ENCODE data around the gene SLC22A13. TPM values are rescaled to one million over a fixed set of nuclear protein-coding genes. Genes with fewer than 3 reads are reported as not detected.
A peak's percentile ranks its signal among the peaks of the same experiment; 100 is the strongest.

The SLC22A13 gene
- total and polyA plus RNA-seq, 10 of the 15 experiments (the other 5 are each of a cell fraction or from before 2014, with no cell fraction given) = 0.03 to 0.19 (median 0.11) TPM; not detected in 5

GRCh38 chr3:38268522-38268921 lies 2.9 kb downstream of the SLC22A13 start:
- Histone ChIP-seq H3K9me3 (replicated peaks; ENCODE audit: control insufficient read depth, insufficient read depth, low read length) (no peaks in the 10 kb centered on the region; the same call in 2 of the 3 replicates), H3K79me2 (ENCODE audit: control insufficient read depth, insufficient read depth, low read length) (no peaks in the 10 kb centered on the region), H3K4me3 (no peak overlapping the region), H3K9ac (ENCODE audit: control insufficient read depth, insufficient read depth, low read length) (no peak overlapping the region), H3K4me1 (ENCODE audit: control insufficient read depth, insufficient read depth, low read length) (peaks cover 14% of the 10 kb centered on the region), H3K36me3 (ENCODE audit: control insufficient read depth in 2 of 2, insufficient read depth in 2 of 2, low read length in 1 of 2) (no peaks in the 10 kb centered on the region), H3K27ac (ENCODE audit: control insufficient read depth, insufficient read depth) (no peak overlapping the region), H4K20me1 (ENCODE audit: control insufficient read depth, insufficient read depth) (no peaks in the 10 kb centered on the region), H3K27me3 (replicated peaks in 1 of 2; ENCODE audit: control insufficient read depth in 2 of 2, insufficient read depth in 2 of 2, low read length in 1 of 2) (no peaks in the 10 kb centered on the region), H3K4me2 (ENCODE audit: control insufficient read depth, insufficient read depth) (no peak overlapping the region; the same call in 1 of the 2 replicates), H2AFZ (ENCODE audit: control insufficient read depth, low read depth, low read length) (peak overlapping the region; percentile 68)
- TF ChIP-seq TCF7 (IDR thresholded peaks at IDR 0.05; ENCODE audit: borderline replicate concordance) (no peak), HSF1 (IDR thresholded peaks at IDR 0.05; ENCODE audit: low read depth, low read length) (no peak), RFX5 (IDR thresholded peaks at IDR 0.05; ENCODE audit: low read depth, low read length) (no peak), FOS (IDR thresholded peaks at IDR 0.05; ENCODE audit: borderline replicate concordance, extremely low read depth, insufficient read length) (no peak), SPI1 (IDR thresholded peaks at IDR 0.05; ENCODE audit: borderline replicate concordance, insufficient read depth, low read depth, low read length) (peak; percentile 73; the same call in 1 of the 2 replicates), HDGF (IDR thresholded peaks at IDR 0.05) (no peak), ZBED1 (IDR thresholded peaks at IDR 0.05; ENCODE audit: borderline replicate concordance) (no peak), KAT2A (conservative IDR thresholded peaks at IDR 0.05; ENCODE audit: control insufficient read depth, low read depth, low read length) (no peak)
- in situ Hi-C loops (cut with MboI) = no loop called here
- ChIA-PET SMC1A (ENCODE audit: uncharacterized antibody, unreplicated experiment) (interaction anchor here (0.9 to 1.4 kb wide), 3 partner anchors 32 to 78 kb away, joined by 3 to 5 read pairs (median 3); partner anchors contain the start of gene XYLB), POLR2A (no interaction called here), CTCF (interaction anchor here (0.9 kb wide), 1 partner anchor 78 kb away, joined by 4 read pairs; the partner anchor contains the start of gene XYLB), RAD21 (ENCODE audit: unreplicated experiment) (no interaction called here)
- no peak for DNase-seq (ENCODE audit: low read depth, low spot score)
- FAIRE-seq = peak; percentile 61
- ATAC-seq = peak; percentile 65
- WGBS (ENCODE audit: insufficient coverage, insufficient replicate concordance, low lambda C conversion rate, missing lambda C conversion rate) = 96% methylated on average over 1 of the region's 1 CpG
- BruUV-seq (replicated peaks) = no TSS peak
- intact Hi-C loops (cut with micrococcal nuclease; ENCODE audit: unreplicated experiment) = no loop called here
